Muscle layer of duodenum (tissue), 2 donors: ENCODE results near the gene JDP2.

Source experiments
- H3K27ac ChIP-seq: one replicate; pipeline ENCODE4 v1.7.0; 2013; ENCODE audit warnings: mild to moderate bottlenecking, low read length
- H3K27me3 ChIP-seq: one replicate; pipeline ENCODE4 v1.7.0; 2013; ENCODE audit warnings: low read depth, mild to moderate bottlenecking, control low read depth, low read length
- H3K36me3 ChIP-seq, 2 donors: one replicate each; pipeline ENCODE4 v1.7.0; 2013; ENCODE audit warnings: low read length in 2 of 2, control low read depth in 1 of 2, mild to moderate bottlenecking in 1 of 2; ENCODE audit not compliant: insufficient read depth in 2 of 2, control insufficient read depth in 1 of 2
- H3K4me1 ChIP-seq, 2 donors: one replicate each; pipeline ENCODE4 v1.7.0; 2013; ENCODE audit warnings: low read length in 2 of 2, mild to moderate bottlenecking in 2 of 2, control low read depth in 1 of 2, moderate library complexity in 1 of 2; ENCODE audit not compliant: insufficient read depth in 2 of 2, control insufficient read depth in 1 of 2
- H3K4me3 ChIP-seq, 2 donors: one replicate each; pipeline ENCODE4 v1.7.0; 2013; ENCODE audit warnings: low read length in 2 of 2, low read depth in 1 of 2, mild to moderate bottlenecking in 1 of 2
- H3K9me3 ChIP-seq, 2 donors: one replicate each; pipeline ENCODE4 v1.7.0; 2013; ENCODE audit warnings: low read length in 2 of 2, control low read depth in 1 of 2, mild to moderate bottlenecking in 1 of 2; ENCODE audit not compliant: control insufficient read depth in 1 of 2
- donor health status: healthy.

JDP2 gene

GRCh38 chr14:75439989-75440388 is 12.2 kb downstream of the JDP2 start:
- Histone ChIP-seq H3K27ac (no peak overlapping the region), H3K4me3 (no peak overlapping the region), H3K36me3 (peaks cover 24 to 27% of the 10 kb centered on the region in 2 donors), H3K9me3 (no peaks in the 10 kb centered on the region), H3K27me3 (no peaks in the 10 kb centered on the region), H3K4me1 (peaks cover 29 to 53% of the 10 kb centered on the region in 2 donors)

GRCh38 chr14:75440733-75441477 is 13.1 kb downstream of the JDP2 start:
- H3K27me3 ChIP-seq: no peaks in the 10 kb centered on the region
- H3K9me3 ChIP-seq: no peaks in the 10 kb centered on the region
- H3K4me3 ChIP-seq: no peak overlapping the region
- H3K36me3 ChIP-seq: peaks cover 27 to 29% of the 10 kb centered on the region in 2 donors
- peaks cover 20 to 44% of the 10 kb centered on the region in 2 donors for H3K4me1 ChIP-seq
- H3K27ac ChIP-seq: peak overlapping the region; percentile 17

- peaks cover 25 to 29% of the 10 kb centered on the region in 2 donors for H3K36me3 ChIP-seq
- peak overlapping the region; percentile 17 for H3K27ac ChIP-seq
- H3K9me3 ChIP-seq: no peaks in the 10 kb centered on the region
- H3K4me1 ChIP-seq: peaks cover 16 to 37% of the 10 kb centered on the region in 2 donors
- H3K4me3 ChIP-seq: no peak overlapping the region
- no peaks in the 10 kb centered on the region for H3K27me3 ChIP-seq
Measured at GRCh38 chr14:75441728-75442127, 13.9 kb downstream of the JDP2 start.

GRCh38 chr14:75442166-75442565 is 14.3 kb downstream of the JDP2 start:
- Histone ChIP-seq H3K36me3 (peaks cover 25 to 29% of the 10 kb centered on the region in 2 donors), H3K4me3 (no peak overlapping the region), H3K27ac (peak overlapping the region; percentile 17), H3K9me3 (no peaks in the 10 kb centered on the region), H3K4me1 (peaks cover 15 to 37% of the 10 kb centered on the region in 2 donors), H3K27me3 (no peaks in the 10 kb centered on the region)

GRCh38 chr14:75442642-75443041 is 14.8 kb downstream of the JDP2 start:
- no peak overlapping the region for H3K4me3 ChIP-seq
- H3K36me3 ChIP-seq: peaks cover 25 to 29% of the 10 kb centered on the region in 2 donors
- H3K27ac ChIP-seq: no peak overlapping the region
- H3K4me1 ChIP-seq: peaks cover 10 to 33% of the 10 kb centered on the region in 2 donors
- H3K27me3 ChIP-seq: no peaks in the 10 kb centered on the region
- H3K9me3 ChIP-seq: no peaks in the 10 kb centered on the region

- Histone ChIP-seq H3K27me3 (no peaks in the 10 kb centered on the region), H3K9me3 (no peaks in the 10 kb centered on the region), H3K27ac (no peak overlapping the region), H3K4me3 (no peak overlapping the region), H3K4me1 (peaks cover 6 to 26% of the 10 kb centered on the region in 2 donors), H3K36me3 (peaks cover 23 to 27% of the 10 kb centered on the region in 2 donors)
Measured at GRCh38 chr14:75443203-75443969, 15.6 kb downstream of the JDP2 start.

GRCh38 chr14:75445236-75445635 is 17.4 kb downstream of the JDP2 start:
- Histone ChIP-seq H3K4me3 (no peak overlapping the region), H3K4me1 (peaks cover 19 to 32% of the 10 kb centered on the region in 2 donors), H3K9me3 (no peaks in the 10 kb centered on the region), H3K27me3 (no peaks in the 10 kb centered on the region), H3K36me3 (peaks cover 17 to 18% of the 10 kb centered on the region in 2 donors), H3K27ac (no peak overlapping the region)

- peaks cover 21 to 32% of the 10 kb centered on the region in 2 donors for H3K4me1 ChIP-seq
- no peak overlapping the region for H3K4me3 ChIP-seq
- H3K27me3 ChIP-seq: no peaks in the 10 kb centered on the region
- H3K9me3 ChIP-seq: no peaks in the 10 kb centered on the region
- peaks cover 13 to 17% of the 10 kb centered on the region in 2 donors for H3K36me3 ChIP-seq
- no peak overlapping the region for H3K27ac ChIP-seq
Measured at GRCh38 chr14:75445963-75446362, 18.1 kb downstream of the JDP2 start.

- Histone ChIP-seq H3K27ac (no peak overlapping the region), H3K4me1 (peaks cover 22 to 32% of the 10 kb centered on the region in 2 donors), H3K27me3 (no peaks in the 10 kb centered on the region), H3K9me3 (no peaks in the 10 kb centered on the region), H3K36me3 (peaks cover 13 to 17% of the 10 kb centered on the region in 2 donors), H3K4me3 (no peak overlapping the region)
Measured at GRCh38 chr14:75446447-75446846, 18.6 kb downstream of the JDP2 start.

- peaks cover 29 to 45% of the 10 kb centered on the region in 2 donors for H3K4me1 ChIP-seq
- H3K27ac ChIP-seq: no peak overlapping the region
- H3K27me3 ChIP-seq: no peaks in the 10 kb centered on the region
- peaks cover 7 to 17% of the 10 kb centered on the region in 2 donors for H3K36me3 ChIP-seq
- H3K9me3 ChIP-seq: no peaks in the 10 kb centered on the region
- no peak overlapping the region for H3K4me3 ChIP-seq
Measured at GRCh38 chr14:75448209-75448608, 20.4 kb downstream of the JDP2 start.

GRCh38 chr14:75449036-75449435 is 21.2 kb downstream of the JDP2 start:
- peaks cover 7 to 17% of the 10 kb centered on the region in 2 donors for H3K36me3 ChIP-seq
- H3K27ac ChIP-seq: no peak overlapping the region
- H3K4me1 ChIP-seq: peaks cover 31 to 53% of the 10 kb centered on the region in 2 donors
- H3K27me3 ChIP-seq: no peaks in the 10 kb centered on the region
- no peaks in the 10 kb centered on the region for H3K9me3 ChIP-seq
- H3K4me3 ChIP-seq: no peak overlapping the region
